GM12878 (cell line): ENCODE results near the gene LYZL2. TPM values are rescaled to one million over a fixed set of nuclear protein-coding genes. Genes with fewer than 3 reads are reported as not detected.

ENCODE experiments used
- ATAC-seq: fragments of 200-7000 bp; cut with Tn5 transposase; 3 replicates; pipeline ENCODE4 v1.9.1; 2020; ENCODE audit warnings: mild to moderate bottlenecking, moderate library complexity
- BruUV-seq: library from RNA; stranded (reverse); fragments of 400-500 nt; replicated peaks from 2 replicates; lab custom pipeline; 2021; lab: Mats Ljungman, UMichigan
- CTCF ChIA-PET: fragments of 300-600 bp; sonication (Branson Sonifier 250); formaldehyde crosslinking; extraction: SDS; loops from one replicate; lab custom pipeline; 2021; ENCODE audit warnings: inconsistent platforms; lab: Yijun Ruan, JAX
- POLR2A ChIA-PET: fragments of 350-600 bp; formaldehyde crosslinking; extraction: SDS; loops from one replicate; lab custom pipeline; 2021; ENCODE audit warnings: inconsistent platforms; lab: Charles Lee
- RAD21 ChIA-PET: fragments of 300-600 bp; sonication (Branson Sonifier 250); formaldehyde crosslinking; loops from one replicate; lab custom pipeline; 2023; ENCODE audit warnings: antibody characterized with exemption; ENCODE audit not compliant: unreplicated experiment; lab: Charles Lee
- SMC1A ChIA-PET: fragments of 300-600 bp; sonication (Branson Sonifier 250); formaldehyde crosslinking; loops from one replicate; lab custom pipeline; 2023; ENCODE audit not compliant: unreplicated experiment, uncharacterized antibody; lab: Charles Lee
- DNase-seq: peaks from one replicate; pipeline ENCODE4 v3.0.0-alpha.2; 2011; ENCODE audit warnings: low read depth, low spot score
- FAIRE-seq: peaks from 3 replicates; lab custom pipeline; 2011; peaks lifted over from hg19 to GRCh38; lab: Jason Lieb, UNC
- H2AFZ ChIP-seq: 2 replicates; pipeline ENCODE4 v1.6.0; 2011; ENCODE audit warnings: low read depth, low read length, control low read depth; ENCODE audit not compliant: control insufficient read depth
- H3K27ac ChIP-seq: 2 replicates; pipeline ENCODE4 v1.5.1; 2011; ENCODE audit warnings: control low read depth; ENCODE audit not compliant: control insufficient read depth, insufficient read depth
- H3K27me3 ChIP-seq, 2 experiments: replicated peaks in 1 of 2; 2 replicates each; pipeline versions ENCODE4 v1.6.0 to v1.6.1; 2011; ENCODE audit warnings: low read length in 1 of 2; ENCODE audit not compliant: control insufficient read depth in 2 of 2, insufficient read depth in 2 of 2
- H3K36me3 ChIP-seq, 2 experiments: 2 replicates each; pipeline ENCODE4 v1.5.1; 2011; ENCODE audit warnings: low read length in 1 of 2; ENCODE audit not compliant: control insufficient read depth in 2 of 2, insufficient read depth in 2 of 2
- H3K4me1 ChIP-seq: 2 replicates; pipeline ENCODE4 v1.6.1; 2011; ENCODE audit warnings: mild to moderate bottlenecking, low read length, moderate library complexity, mixed read lengths; ENCODE audit not compliant: control insufficient read depth, insufficient read depth
- H3K4me2 ChIP-seq: 2 replicates; pipeline ENCODE4 v1.6.0; 2011; ENCODE audit warnings: control low read depth; ENCODE audit not compliant: control insufficient read depth, insufficient read depth
- H3K4me3 ChIP-seq: fragments of 200-600 bp; sonication (generic); 2 replicates; pipeline ENCODE4 v1.5.1; 2016
- H3K79me2 ChIP-seq: 2 replicates; pipeline ENCODE4 v1.6.0; 2011; ENCODE audit warnings: low read length; ENCODE audit not compliant: control insufficient read depth, insufficient read depth
- H3K9ac ChIP-seq: 2 replicates; pipeline ENCODE4 v1.8.0; 2011; ENCODE audit warnings: low read length, control low read depth, mixed read lengths; ENCODE audit not compliant: control insufficient read depth, insufficient read depth
- H3K9me3 ChIP-seq: replicated peaks from 3 replicates; pipeline ENCODE4 v1.5.1; 2011; ENCODE audit warnings: mild to moderate bottlenecking, low read length; ENCODE audit not compliant: control insufficient read depth, insufficient read depth
- H4K20me1 ChIP-seq: 2 replicates; pipeline ENCODE4 v1.6.0; 2011; ENCODE audit not compliant: control insufficient read depth, insufficient read depth
- ATF2 ChIP-seq: IDR thresholded peaks from 2 replicates; pipeline ENCODE4 v1.6.1; 2012; ENCODE audit warnings: low read length, inconsistent platforms
- ESRRA ChIP-seq: IDR thresholded peaks from 2 replicates; pipeline ENCODE4 v1.6.1; 2012; ENCODE audit warnings: mild to moderate bottlenecking, low read length, improper control_type of control experiment
- FOXK2 ChIP-seq: fragments of 450-650 bp; IDR thresholded peaks from 2 replicates; pipeline ENCODE4 v1.6.1; 2017; ENCODE audit warnings: mild to moderate bottlenecking, moderate library complexity
- IKZF2 ChIP-seq, 2 experiments: fragments of 450-650 bp; IDR thresholded peaks; 2 replicates each; pipeline ENCODE4 v1.6.1; 2017; ENCODE audit warnings: mild to moderate bottlenecking in 2 of 2, moderate library complexity in 2 of 2
- MEF2A ChIP-seq: IDR thresholded peaks from 2 replicates; pipeline ENCODE4 v1.6.1; 2011; ENCODE audit warnings: low read depth, mild to moderate bottlenecking, low read length, moderate library complexity; ENCODE audit not compliant: insufficient read depth
- MLLT1 ChIP-seq: fragments of 450-650 bp; IDR thresholded peaks from 2 replicates; pipeline ENCODE4 v1.6.1; 2016; ENCODE audit warnings: mild to moderate bottlenecking
- NR2C1 ChIP-seq: fragments of 450-650 bp; IDR thresholded peaks from 2 replicates; pipeline ENCODE4 v1.6.1; 2017; ENCODE audit warnings: antibody characterized with exemption, mild to moderate bottlenecking, moderate library complexity
- SIX5 ChIP-seq: IDR thresholded peaks from 2 replicates; pipeline ENCODE4 v1.6.1; 2011; ENCODE audit warnings: mild to moderate bottlenecking, low read depth, low read length, moderate library complexity; ENCODE audit not compliant: severe bottlenecking
- TBL1XR1 ChIP-seq: IDR thresholded peaks from 2 replicates; pipeline ENCODE4 v1.6.1; 2012; ENCODE audit warnings: low read depth, low read length, improper control_type of control experiment
- YY1 ChIP-seq: IDR thresholded peaks from 2 replicates; pipeline ENCODE4 v1.6.1; 2011; ENCODE audit warnings: low read depth, mild to moderate bottlenecking, low read length
- ZNF217 ChIP-seq: fragments of 450-650 bp; IDR thresholded peaks from 2 replicates; pipeline ENCODE4 v1.6.1; 2017; ENCODE audit warnings: antibody characterized with exemption, mild to moderate bottlenecking
- ZSCAN29 ChIP-seq: fragments of 450-650 bp; IDR thresholded peaks from 2 replicates; pipeline ENCODE4 v1.6.1; 2017; ENCODE audit warnings: mild to moderate bottlenecking, moderate library complexity
- ZZZ3 ChIP-seq: IDR thresholded peaks from 2 replicates; pipeline ENCODE4 v1.6.1; 2011; ENCODE audit warnings: low read depth; ENCODE audit not compliant: control insufficient read depth, insufficient read length
- WGBS: methylation state at CpG from one replicate; pipeline ENCODE4 v1.1.6; 2016; ENCODE audit warnings: low lambda C conversion rate; ENCODE audit not compliant: insufficient replicate concordance, insufficient coverage; ENCODE audit errors: missing lambda C conversion rate; 5-methylcytosine and 5-hydroxymethylcytosine counted together
- in situ Hi-C: fragments of 300-500 bp; cut with MboI; formaldehyde crosslinking; loops from 9 replicates; pipeline ENCODE4 v1.14.3; 2018; ENCODE audit warnings: mixed read lengths
- intact Hi-C: fragments of 100-400 bp; cut with micrococcal nuclease; formaldehyde crosslinking; loops from one replicate; pipeline ENCODE4 v1.14.2; 2022; ENCODE audit not compliant: unreplicated experiment
- polyA plus RNA-seq, 11 experiments: library from polyadenylated mRNA; depleted of rRNA in 4 of 11; unstranded in 6 of 11; stranded (reverse) in 5 of 11; fragments of >200 nt; fragmentation: Nextera tagmentation in 4 of 11; fragmentation: Illumina TruSeq in 1 of 11; extraction: Ambion mirVana in 4 of 11; extraction: Trizol in 1 of 11; gene quantifications; 1 replicate in 1 of 11; 2 replicates in 10 of 11; pipeline versions ENCODE4 v1.2.1 to v1.2.3, GENCODE V29; 2011 to 2016; ENCODE audit warnings: inconsistent platforms in 2 of 11, missing spikeins in 2 of 11, low read depth in 1 of 11
- total RNA-seq, 4 experiments: library from RNA; depleted of rRNA in 3 of 4; stranded (reverse); fragments of >200 nt in 3 of 4; fragmentation: Illumina TruSeq in 1 of 4; extraction: Trizol in 1 of 4; gene quantifications; 2 replicates each; pipeline versions ENCODE4 v1.2.1 to v1.2.3, GENCODE V29; 2013 to 2021
- TF ChIP-seq, protein P1 (sequence below): IDR thresholded peaks from 2 replicates; pipeline ENCODE4 v1.6.1; 2012; ENCODE audit warnings: mild to moderate bottlenecking, low read depth, low read length

Gene LYZL2
- total and polyA plus RNA-seq, 10 of the 15 experiments (the other 5 are each of a cell fraction or from before 2014, with no cell fraction given), result not detected

DNA sequence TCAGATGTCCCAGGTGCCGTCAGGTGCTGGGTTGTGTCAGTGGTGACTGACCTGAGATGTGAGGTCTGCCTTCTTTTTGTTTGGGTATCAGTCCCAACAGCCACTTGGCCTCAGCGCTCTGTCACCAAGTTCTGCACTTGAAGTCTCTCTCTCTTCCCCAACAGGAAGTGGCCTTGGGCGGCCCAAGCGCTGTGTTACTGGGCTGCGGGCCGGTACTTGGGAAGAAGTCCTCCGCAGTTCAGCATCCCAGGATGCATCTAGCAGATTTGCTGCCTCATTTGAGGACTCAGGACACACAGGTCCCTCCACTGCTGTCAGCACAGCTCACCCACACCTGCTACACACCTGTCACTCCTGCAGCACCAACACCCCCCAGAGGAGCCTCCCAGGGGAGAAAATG lies 40.1 kb downstream of the LYZL2 start:
- H3K4me3 ChIP-seq, result no peak overlapping the region
- H4K20me1 ChIP-seq, result no peaks in the 10 kb centered on the region
- no peaks in the 10 kb centered on the region for H3K27me3 ChIP-seq
- FAIRE-seq (no peak), DNase-seq (no peak), ATAC-seq (no peak)
- no peak overlapping the region for H2AFZ ChIP-seq
- no peak overlapping the region for H3K4me2 ChIP-seq
- peaks cover 16% of the 10 kb centered on the region for H3K4me1 ChIP-seq
- RAD21 ChIA-PET, result interaction anchor here (1.7 to 3.8 kb wide), 4 partner anchors 152 to 230 kb away, joined by 4 to 31 read pairs (median 14); no protein-coding TSS in a partner anchor
- H3K27ac ChIP-seq, result no peak overlapping the region
- POLR2A ChIA-PET, result interaction anchor here (0.6 to 3.1 kb wide), 3 partner anchors 11 to 197 kb away, joined by 3 to 8 read pairs (median 3); no protein-coding TSS in a partner anchor
- in situ Hi-C loops, result loop anchor here (10.0 kb wide), 1 partner anchor 595 kb away; no protein-coding TSS in a partner anchor
- BruUV-seq, result no TSS peak
- intact Hi-C loops, result no loop called here
- SMC1A ChIA-PET, result interaction anchor here (0.7 to 4.2 kb wide), 9 partner anchors 7 to 230 kb away, joined by 3 to 61 read pairs (median 4); no protein-coding TSS in a partner anchor
- TF ChIP-seq YY1, result no peak
- TF ChIP-seq IKZF2 (IDR thresholded peaks at IDR 0.05), result no peak
- TF ChIP-seq ATF2, result no peak
- TF ChIP-seq TBL1XR1, result no peak
- no peak for TF ChIP-seq ESRRA
- TF ChIP-seq ZSCAN29, result no peak
- no peak for TF ChIP-seq FOXK2
- TF ChIP-seq MLLT1, result no peak
- TF ChIP-seq ZNF217, result no peak
- no peak for TF ChIP-seq SIX5
- TF ChIP-seq NR2C1, result no peak
- no peak for TF ChIP-seq ZZZ3
- no peak for TF ChIP-seq MEF2A
- TF ChIP-seq, protein P1, sequence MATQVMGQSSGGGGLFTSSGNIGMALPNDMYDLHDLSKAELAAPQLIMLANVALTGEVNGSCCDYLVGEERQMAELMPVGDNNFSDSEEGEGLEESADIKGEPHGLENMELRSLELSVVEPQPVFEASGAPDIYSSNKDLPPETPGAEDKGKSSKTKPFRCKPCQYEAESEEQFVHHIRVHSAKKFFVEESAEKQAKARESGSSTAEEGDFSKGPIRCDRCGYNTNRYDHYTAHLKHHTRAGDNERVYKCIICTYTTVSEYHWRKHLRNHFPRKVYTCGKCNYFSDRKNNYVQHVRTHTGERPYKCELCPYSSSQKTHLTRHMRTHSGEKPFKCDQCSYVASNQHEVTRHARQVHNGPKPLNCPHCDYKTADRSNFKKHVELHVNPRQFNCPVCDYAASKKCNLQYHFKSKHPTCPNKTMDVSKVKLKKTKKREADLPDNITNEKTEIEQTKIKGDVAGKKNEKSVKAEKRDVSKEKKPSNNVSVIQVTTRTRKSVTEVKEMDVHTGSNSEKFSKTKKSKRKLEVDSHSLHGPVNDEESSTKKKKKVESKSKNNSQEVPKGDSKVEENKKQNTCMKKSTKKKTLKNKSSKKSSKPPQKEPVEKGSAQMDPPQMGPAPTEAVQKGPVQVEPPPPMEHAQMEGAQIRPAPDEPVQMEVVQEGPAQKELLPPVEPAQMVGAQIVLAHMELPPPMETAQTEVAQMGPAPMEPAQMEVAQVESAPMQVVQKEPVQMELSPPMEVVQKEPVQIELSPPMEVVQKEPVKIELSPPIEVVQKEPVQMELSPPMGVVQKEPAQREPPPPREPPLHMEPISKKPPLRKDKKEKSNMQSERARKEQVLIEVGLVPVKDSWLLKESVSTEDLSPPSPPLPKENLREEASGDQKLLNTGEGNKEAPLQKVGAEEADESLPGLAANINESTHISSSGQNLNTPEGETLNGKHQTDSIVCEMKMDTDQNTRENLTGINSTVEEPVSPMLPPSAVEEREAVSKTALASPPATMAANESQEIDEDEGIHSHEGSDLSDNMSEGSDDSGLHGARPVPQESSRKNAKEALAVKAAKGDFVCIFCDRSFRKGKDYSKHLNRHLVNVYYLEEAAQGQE, result no peak
- no peak overlapping the region for H3K9ac ChIP-seq
- no peaks in the 10 kb centered on the region for H3K9me3 ChIP-seq
- no peaks in the 10 kb centered on the region for H3K36me3 ChIP-seq
- no peaks in the 10 kb centered on the region for H3K79me2 ChIP-seq
- CTCF ChIA-PET, result interaction anchor here (1.1 to 11.7 kb wide), 11 partner anchors 7 to 592 kb away, joined by 3 to 221 read pairs (median 27); partner anchors contain the start of gene MTPAP
- WGBS, result 81% methylated on average over 7 of the region's 7 CpGs
